Tibial nerve (tissue), 4 donors: ENCODE data around the gene CFL1. TPM values are rescaled to one million over a fixed set of nuclear protein-coding genes. Genes with fewer than 3 reads are reported as not detected.

Experiments
- DNase-seq, 2 donors: peaks; one replicate each; pipeline ENCODE4 v3.0.0-alpha.2; 2019; ENCODE audit warnings: low spot score in 2 of 2
- H3K27ac ChIP-seq, 4 donors: fragments of 200-600 bp; sonication (generic) in 3 of 4; one replicate each; pipeline ENCODE4 v1.5.1; 2017 to 2019; ENCODE audit warnings: mild to moderate bottlenecking in 1 of 4
- H3K27me3 ChIP-seq, 2 donors: fragments of 200-600 bp; sonication (generic) in 1 of 2; one replicate each; pipeline versions ENCODE4 v1.5.1 to v1.6.0; 2017 to 2019
- H3K36me3 ChIP-seq, 3 donors: fragments of 200-600 bp; sonication (generic); one replicate each; pipeline ENCODE4 v1.5.1; 2018 to 2019
- H3K4me1 ChIP-seq, 4 donors: fragments of 200-600 bp; sonication (generic) in 3 of 4; one replicate each; pipeline ENCODE4 v1.5.1; 2017 to 2019
- H3K4me3 ChIP-seq, 4 donors: fragments of 200-600 bp; sonication (generic) in 3 of 4; one replicate each; pipeline ENCODE4 v1.5.1; 2017 to 2019; ENCODE audit warnings: mild to moderate bottlenecking in 1 of 4, moderate library complexity in 1 of 4
- H3K9me3 ChIP-seq, 4 donors: fragments of 200-600 bp; sonication (generic) in 3 of 4; one replicate each; pipeline ENCODE4 v1.5.1; 2017 to 2019
- EP300 ChIP-seq, 2 donors: sonication (generic); formaldehyde crosslinking; IDR thresholded peaks; one replicate each; pipeline ENCODE4 v1.6.1; 2017; ENCODE audit warnings: antibody characterized with exemption in 2 of 2, mild to moderate bottlenecking in 1 of 2
- POLR2A ChIP-seq, 2 donors: fragments of 450-650 bp; IDR thresholded peaks; one replicate each; pipeline ENCODE4 v1.6.1; 2017; ENCODE audit warnings: antibody characterized with exemption in 2 of 2, mild to moderate bottlenecking in 2 of 2, moderate library complexity in 2 of 2
- WGBS, 2 donors: methylation state at CpG; one replicate each; pipeline ENCODE4 v1.1.5; 2018; 5-methylcytosine and 5-hydroxymethylcytosine counted together
- total RNA-seq, 4 donors: library from RNA; depleted of rRNA; stranded (reverse); fragments of >200 nt; gene quantifications; one replicate each; pipeline ENCODE4 v1.1.0, GENCODE V29; 2016
- TF ChIP-seq, protein P1 (sequence below), 5 experiments: fragments of 200-600 bp in 3 of 5; fragments of 450-650 bp in 2 of 5; sonication (generic) in 3 of 5; IDR thresholded peaks; one replicate each; pipeline ENCODE4 v1.5.1; 2016 to 2019; ENCODE audit warnings: antibody characterized with exemption in 5 of 5, mild to moderate bottlenecking in 3 of 5, moderate library complexity in 2 of 5

Gene CFL1
- total RNA-seq, 4 donors from 2014 or later = 461 to 881 (median 580) TPM

GRCh38 chr11:65865550-65866172, 7.7 kb upstream of the CFL1 start:
- H3K4me3 ChIP-seq = no peak overlapping the region
- WGBS, 2 donors = 70 to 71% methylated on average over 9 of the region's 9 CpGs
- H3K4me1 ChIP-seq = peaks cover 0 to 41% (median 11%) of the 10 kb centered on the region in 4 donors
- no peaks in the 10 kb centered on the region for H3K9me3 ChIP-seq
- peaks cover 0 to 90% (median 30%) of the 10 kb centered on the region in 3 donors for H3K36me3 ChIP-seq
- TF ChIP-seq POLR2A (IDR thresholded peaks at IDR 0.05) (no peak), EP300 (IDR thresholded peaks at IDR 0.05) (no peak)
- TF ChIP-seq, protein P1, sequence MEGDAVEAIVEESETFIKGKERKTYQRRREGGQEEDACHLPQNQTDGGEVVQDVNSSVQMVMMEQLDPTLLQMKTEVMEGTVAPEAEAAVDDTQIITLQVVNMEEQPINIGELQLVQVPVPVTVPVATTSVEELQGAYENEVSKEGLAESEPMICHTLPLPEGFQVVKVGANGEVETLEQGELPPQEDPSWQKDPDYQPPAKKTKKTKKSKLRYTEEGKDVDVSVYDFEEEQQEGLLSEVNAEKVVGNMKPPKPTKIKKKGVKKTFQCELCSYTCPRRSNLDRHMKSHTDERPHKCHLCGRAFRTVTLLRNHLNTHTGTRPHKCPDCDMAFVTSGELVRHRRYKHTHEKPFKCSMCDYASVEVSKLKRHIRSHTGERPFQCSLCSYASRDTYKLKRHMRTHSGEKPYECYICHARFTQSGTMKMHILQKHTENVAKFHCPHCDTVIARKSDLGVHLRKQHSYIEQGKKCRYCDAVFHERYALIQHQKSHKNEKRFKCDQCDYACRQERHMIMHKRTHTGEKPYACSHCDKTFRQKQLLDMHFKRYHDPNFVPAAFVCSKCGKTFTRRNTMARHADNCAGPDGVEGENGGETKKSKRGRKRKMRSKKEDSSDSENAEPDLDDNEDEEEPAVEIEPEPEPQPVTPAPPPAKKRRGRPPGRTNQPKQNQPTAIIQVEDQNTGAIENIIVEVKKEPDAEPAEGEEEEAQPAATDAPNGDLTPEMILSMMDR (IDR thresholded peaks at IDR 0.05) = no peak
- H3K27me3 ChIP-seq = no peaks in the 10 kb centered on the region
- H3K27ac ChIP-seq = no peak overlapping the region
- no peak for DNase-seq

GRCh38 chr11:65864706-65865471, 6.9 kb upstream of the CFL1 start:
- Histone ChIP-seq H3K36me3 (peaks cover 0 to 82% (median 30%) of the 10 kb centered on the region in 3 donors), H3K4me1 (peaks cover 0 to 37% (median 11%) of the 10 kb centered on the region in 4 donors), H3K4me3 (no peak overlapping the region)

GRCh38 chr11:65863889-65864705, 6.1 kb upstream of the CFL1 start:
- TF ChIP-seq POLR2A (IDR thresholded peaks at IDR 0.05) (no peak), EP300 (IDR thresholded peaks at IDR 0.05) (no peak)
- TF ChIP-seq, protein P1 (IDR thresholded peaks at IDR 0.05) = no peak
- Histone ChIP-seq H3K27ac (no peak overlapping the region), H3K27me3 (no peaks in the 10 kb centered on the region), H3K4me3 (no peak overlapping the region), H3K9me3 (no peaks in the 10 kb centered on the region), H3K4me1 (peaks cover 0 to 40% (median 13%) of the 10 kb centered on the region in 4 donors), H3K36me3 (peaks cover 0 to 74% (median 30%) of the 10 kb centered on the region in 3 donors)
- no peak for DNase-seq
- 82 to 86% methylated on average over 11 to 12 of the region's 12 CpGs for whole genome bisulfite sequencing, 2 donors

More at GRCh38 chr11:65864706-65865471, 6.9 kb upstream of the CFL1 start:
- 83 to 84% methylated on average over 13 to 18 of the region's 18 CpGs for WGBS, 2 donors
- TF ChIP-seq EP300 (IDR thresholded peaks at IDR 0.05) (no peak), POLR2A (IDR thresholded peaks at IDR 0.05) (no peak)
- TF ChIP-seq, protein P1 (IDR thresholded peaks at IDR 0.05) = no peak
- H3K27me3 ChIP-seq = no peaks in the 10 kb centered on the region
- no peak overlapping the region for H3K27ac ChIP-seq
- no peak for DNase-seq
- no peaks in the 10 kb centered on the region for H3K9me3 ChIP-seq

- Histone ChIP-seq H3K4me1 (peaks cover 0 to 47% (median 13%) of the 10 kb centered on the region in 4 donors), H3K27me3 (no peaks in the 10 kb centered on the region), H3K27ac (peak overlapping the region in 1 of 4 donors; percentile 27), H3K36me3 (peaks cover 0 to 66% (median 30%) of the 10 kb centered on the region in 3 donors), H3K9me3 (no peaks in the 10 kb centered on the region), H3K4me3 (no peak overlapping the region)
- no peak for TF ChIP-seq POLR2A (IDR thresholded peaks at IDR 0.05)
- no peak for TF ChIP-seq EP300 (IDR thresholded peaks at IDR 0.05)
- TF ChIP-seq, protein P1 (IDR thresholded peaks at IDR 0.05) = no peak
- no peak for DNase-seq
- 82 to 83% methylated on average over 21 to 24 of the region's 24 CpGs for WGBS, 2 donors
Observed at GRCh38 chr11:65862941-65863888, 5.2 kb upstream of the CFL1 start.
